GM21619 (cell line): ENCODE measurements around the gene TFDP1.

Source experiments
- ATAC-seq: cut with Tn5 transposase; IDR thresholded peaks from one replicate; pipeline ENCODE4 v1.9.1; 2021; ENCODE audit not compliant: unreplicated experiment

TFDP1 gene

GRCh38 chr13:113564331-113565023 lies 20.1 kb upstream of the TFDP1 start:
- ATAC-seq, result no peak

- ATAC-seq, result no peak
Measured at GRCh38 chr13:113565526-113566226, 18.9 kb upstream of the TFDP1 start.

GRCh38 chr13:113566227-113566561 lies 18.4 kb upstream of the TFDP1 start:
- no peak for ATAC-seq

GRCh38 chr13:113567681-113568080 lies 16.9 kb upstream of the TFDP1 start:
- ATAC-seq, result no peak

- no peak for ATAC-seq
Measured at GRCh38 chr13:113573065-113573464, 11.5 kb upstream of the TFDP1 start.

- ATAC-seq, result no peak
Measured at GRCh38 chr13:113576597-113576996, 8.0 kb upstream of the TFDP1 start.

- ATAC-seq, result no peak
Measured at GRCh38 chr13:113577881-113578435, 6.6 kb upstream of the TFDP1 start.

- no peak for ATAC-seq
Measured at GRCh38 chr13:113579686-113580085, 4.9 kb upstream of the TFDP1 start.

GRCh38 chr13:113581871-113582270 lies 2.7 kb upstream of the TFDP1 start:
- no peak for ATAC-seq

- ATAC-seq, result no peak
Measured at GRCh38 chr13:113582841-113583631, 1.5 kb upstream of the TFDP1 start.

- peak; percentile 36 for ATAC-seq
Measured at GRCh38 chr13:113584870-113585671, 518 bp downstream of the TFDP1 start.

- ATAC-seq, result no peak
Measured at GRCh38 chr13:113585896-113586295, 1.3 kb downstream of the TFDP1 start.

- ATAC-seq, result no peak
Measured at GRCh38 chr13:113586661-113587479, 2.3 kb downstream of the TFDP1 start.

GRCh38 chr13:113588394-113589111 lies 4.0 kb downstream of the TFDP1 start:
- no peak for ATAC-seq

GRCh38 chr13:113589251-113589960 lies 4.9 kb downstream of the TFDP1 start:
- ATAC-seq, result no peak

- no peak for ATAC-seq
Measured at GRCh38 chr13:113589961-113590339, 5.4 kb downstream of the TFDP1 start.

GRCh38 chr13:113591750-113592149 lies 7.2 kb downstream of the TFDP1 start:
- ATAC-seq, result no peak

- no peak for ATAC-seq
Measured at GRCh38 chr13:113592571-113592970, 8.0 kb downstream of the TFDP1 start.
